Endothelial cell of umbilical vein (primary cell): ENCODE results near the gene LCE3B.

Experiments
- CTCF ChIP-seq, 2 donors: IDR thresholded peaks; 1 replicate in 1 of 2; 2 replicates in 1 of 2; pipeline ENCODE4 v1.5.1; 2011; ENCODE audit warnings: low read length in 2 of 2, mild to moderate bottlenecking in 2 of 2, moderate library complexity in 2 of 2, control low read depth in 1 of 2, inconsistent platforms in 1 of 2, low read depth in 1 of 2; ENCODE audit not compliant: insufficient read depth in 1 of 2; ENCODE audit errors: extremely low read depth in 1 of 2
- EZH2 ChIP-seq: IDR thresholded peaks from 2 replicates; pipeline ENCODE4 v1.6.1; 2012; ENCODE audit warnings: borderline replicate concordance, low read depth, mild to moderate bottlenecking, moderate library complexity, low read length, inconsistent platforms; ENCODE audit not compliant: severe bottlenecking
- FOS ChIP-seq: IDR thresholded peaks from 2 replicates; pipeline ENCODE4 v1.6.1; 2011; ENCODE audit warnings: mild to moderate bottlenecking, low read length, moderate library complexity, borderline replicate concordance; ENCODE audit not compliant: insufficient read depth
- GATA2 ChIP-seq: IDR thresholded peaks from 2 replicates; pipeline ENCODE4 v1.7.0; 2011; ENCODE audit warnings: low read depth, mild to moderate bottlenecking, moderate library complexity, mixed read lengths, low read length; ENCODE audit not compliant: insufficient read length, insufficient read depth
- JUN ChIP-seq: IDR thresholded peaks from 2 replicates; pipeline ENCODE4 v1.6.1; 2011; ENCODE audit warnings: borderline replicate concordance, low read depth; ENCODE audit not compliant: insufficient read length, insufficient read depth
- MAX ChIP-seq: IDR thresholded peaks from 2 replicates; pipeline ENCODE4 v1.6.1; 2011; ENCODE audit not compliant: insufficient read depth, insufficient read length
- MYC ChIP-seq: IDR thresholded peaks from one replicate; pipeline ENCODE4 v1.6.1; 2011; ENCODE audit warnings: mild to moderate bottlenecking, low read depth, low read length
- POLR2A ChIP-seq: IDR thresholded peaks from 2 replicates; pipeline ENCODE4 v1.6.1; 2012; ENCODE audit warnings: low read depth, mild to moderate bottlenecking, control low read depth, low read length
- POLR2AphosphoS5 ChIP-seq: IDR thresholded peaks from 2 replicates; pipeline ENCODE4 v1.6.1; 2012; ENCODE audit warnings: low read depth, mild to moderate bottlenecking, control low read depth, low read length, moderate library complexity; ENCODE audit not compliant: insufficient read depth

GRCh38 chr1:152663098-152663497 is 49.5 kb downstream of the LCE3B start, which contains the start of gene LCE2D:
- no peak for TF ChIP-seq CTCF (IDR thresholded peaks at IDR 0.05; ENCODE audit: extremely low read depth in 1 of 2, insufficient read depth in 1 of 2, low read depth in 1 of 2, low read length in 2 of 2)
- no peak for TF ChIP-seq POLR2AphosphoS5
- no peak for TF ChIP-seq EZH2
- no peak for TF ChIP-seq MAX
- TF ChIP-seq MYC, result no peak
- no peak for TF ChIP-seq FOS
- TF ChIP-seq POLR2A, result no peak
- no peak for TF ChIP-seq JUN
- no peak for TF ChIP-seq GATA2
